Activated CD4-positive, alpha-beta T cell treated with anti-CD3 and anti-CD28 coated beads, Interleukin-2, amount 50 U/mL, for 24 hours (primary cell): ENCODE measurements around the gene BCAT1.
"Not testable (repeated sequence)": the region's sequence is repeated elsewhere in the genome, so short reads cannot be mapped to it uniquely, and the experiment has no call there.

Experiments
- DNase-seq, 2 donors: peaks; one replicate each; pipeline ENCODE4 v3.0.0-alpha.2; 2020; ENCODE audit warnings: low read depth in 1 of 2, low spot score in 1 of 2

Gene BCAT1

GRCh38 chr12:24960222-24960855 is 11.4 kb upstream of the BCAT1 start:
- peak; percentile 6 to 32 for DNase-seq

GRCh38 chr12:24956351-24956750 is 7.5 kb upstream of the BCAT1 start:
- not testable (repeated sequence) for DNase-seq

- DNase-seq = no peak
Observed at GRCh38 chr12:24955853-24956252, 7.0 kb upstream of the BCAT1 start.

- DNase-seq = peak in 1 of 2 donors; percentile 10
Observed at GRCh38 chr12:24955389-24955788, 6.5 kb upstream of the BCAT1 start.

- no peak for DNase-seq
Observed at GRCh38 chr12:24954261-24954660, 5.4 kb upstream of the BCAT1 start.

DNA sequence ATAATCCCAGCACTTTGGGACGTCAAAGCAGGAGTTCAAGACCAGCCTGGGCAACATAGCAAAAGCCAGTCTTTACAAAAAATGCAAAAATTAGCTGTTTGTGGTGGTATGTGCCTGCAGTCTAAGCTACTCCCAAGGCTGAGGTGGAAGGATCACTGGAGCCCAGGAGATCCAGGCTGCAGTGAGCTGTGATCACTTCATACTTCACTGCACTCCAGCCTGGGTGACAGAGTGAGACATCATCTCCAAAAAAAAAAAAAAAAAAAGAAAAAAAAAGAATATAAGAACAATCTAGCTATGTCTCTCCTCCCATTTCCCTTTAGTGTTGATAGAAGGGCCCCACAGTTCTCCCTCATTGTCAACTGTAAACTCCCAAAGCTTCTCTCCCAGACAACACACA is 3.5 kb upstream of the BCAT1 start:
- DNase-seq = no peak

DNA sequence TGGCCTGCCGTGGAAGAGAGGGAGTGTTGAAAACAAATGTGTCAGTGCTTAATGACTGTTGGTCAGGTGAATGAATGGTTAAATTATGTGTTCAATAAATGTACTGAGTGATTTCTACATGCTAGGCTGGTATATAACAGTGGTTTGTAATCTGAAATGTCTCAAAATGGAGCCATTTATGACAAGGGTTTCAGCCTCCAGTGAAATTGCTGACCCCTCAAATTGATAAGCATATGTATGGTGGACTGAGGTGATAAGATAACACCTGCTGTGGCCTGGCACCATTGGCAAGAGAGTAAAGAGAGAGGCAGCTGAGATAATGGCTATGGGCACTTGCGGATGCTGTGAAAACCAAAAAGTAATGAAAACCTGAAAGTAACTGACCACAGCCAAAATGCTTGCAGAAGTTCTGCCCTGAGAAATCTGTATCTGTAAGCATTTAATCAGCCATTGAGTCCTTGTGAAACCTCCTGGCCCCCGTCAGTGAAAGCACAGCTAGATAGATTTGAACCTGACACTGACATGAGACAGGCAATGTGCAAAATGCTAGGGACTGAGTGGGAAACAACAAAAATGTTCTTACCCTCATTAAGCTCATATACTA is 1.4 kb upstream of the BCAT1 start:
- no peak for DNase-seq

DNA sequence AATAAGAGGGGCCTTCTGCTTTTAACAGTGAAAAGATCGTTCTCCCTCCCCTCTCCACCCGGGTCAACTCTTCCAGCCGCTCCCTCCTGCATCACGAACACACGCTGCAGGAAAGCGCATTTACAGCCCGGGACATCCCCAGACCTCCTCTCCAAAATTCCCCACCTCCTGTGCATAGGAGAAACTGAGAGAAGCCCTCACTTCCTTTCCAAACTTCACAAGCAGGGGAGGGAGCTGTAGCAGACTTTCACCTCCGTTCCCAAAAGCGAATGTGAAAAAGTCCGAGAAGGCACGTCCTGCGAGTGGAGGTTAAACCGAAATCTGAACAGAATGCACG is 513 bp downstream of the BCAT1 start:
- peak in 1 of 2 donors; percentile 52 for DNase-seq

GRCh38 chr12:24947541-24948419 is 1.1 kb downstream of the BCAT1 start:
- DNase-seq = no peak

DNA sequence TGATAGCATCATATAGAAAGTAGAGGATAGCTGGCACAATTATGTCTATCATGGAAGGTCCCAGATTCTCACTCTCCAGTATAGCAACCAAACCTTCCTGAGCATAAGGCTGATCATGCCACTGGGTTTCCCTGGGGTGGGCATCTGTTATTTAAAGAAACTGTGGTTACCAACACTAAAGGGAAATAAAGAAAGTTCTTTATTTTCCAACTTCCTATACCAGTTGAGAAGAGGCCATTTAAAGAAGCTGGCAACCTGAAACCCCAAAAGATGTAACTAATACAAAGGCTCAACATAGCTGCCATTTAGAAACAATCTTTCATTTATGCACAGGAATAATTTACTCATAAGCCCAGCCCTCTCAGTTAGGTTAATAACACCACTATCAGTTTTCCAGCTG is 3.1 kb downstream of the BCAT1 start:
- DNase-seq = no peak

DNA sequence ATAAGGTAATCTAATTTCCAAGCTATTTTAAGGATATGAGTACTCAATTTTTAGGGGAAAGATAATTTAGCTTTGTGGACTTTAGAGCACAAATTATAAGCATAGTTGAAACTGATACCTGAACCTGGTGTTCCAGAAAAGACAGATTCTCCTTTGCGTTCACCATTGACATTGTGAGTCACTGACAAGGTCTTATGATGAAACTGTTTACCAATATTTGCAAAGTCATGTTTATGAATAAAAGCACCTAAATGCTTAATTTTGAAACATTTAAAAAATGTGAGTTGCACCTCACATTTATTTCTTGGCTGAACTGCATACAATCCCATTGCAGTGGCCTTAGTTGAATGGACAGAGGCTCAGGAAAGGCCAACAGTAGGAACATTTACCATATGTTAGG is 3.9 kb downstream of the BCAT1 start:
- DNase-seq = no peak

DNA sequence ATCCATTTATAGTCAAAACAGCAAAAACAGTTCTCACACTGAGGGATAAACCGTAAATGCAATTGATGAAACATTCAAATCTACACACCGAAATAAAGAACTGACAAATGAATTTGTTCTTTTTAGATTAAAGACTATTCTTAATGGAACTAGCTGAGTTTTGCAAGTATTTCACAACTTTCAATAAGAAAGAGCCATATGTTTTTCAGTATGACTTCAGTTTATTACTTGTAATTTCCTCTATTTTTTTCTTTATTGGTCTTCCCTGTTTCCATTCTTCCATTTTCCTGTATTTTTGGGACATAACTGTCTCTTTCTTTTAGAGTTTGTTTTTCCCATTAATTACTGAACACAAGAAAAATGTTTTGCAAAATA is 4.3 kb downstream of the BCAT1 start:
- no peak for DNase-seq

DNA sequence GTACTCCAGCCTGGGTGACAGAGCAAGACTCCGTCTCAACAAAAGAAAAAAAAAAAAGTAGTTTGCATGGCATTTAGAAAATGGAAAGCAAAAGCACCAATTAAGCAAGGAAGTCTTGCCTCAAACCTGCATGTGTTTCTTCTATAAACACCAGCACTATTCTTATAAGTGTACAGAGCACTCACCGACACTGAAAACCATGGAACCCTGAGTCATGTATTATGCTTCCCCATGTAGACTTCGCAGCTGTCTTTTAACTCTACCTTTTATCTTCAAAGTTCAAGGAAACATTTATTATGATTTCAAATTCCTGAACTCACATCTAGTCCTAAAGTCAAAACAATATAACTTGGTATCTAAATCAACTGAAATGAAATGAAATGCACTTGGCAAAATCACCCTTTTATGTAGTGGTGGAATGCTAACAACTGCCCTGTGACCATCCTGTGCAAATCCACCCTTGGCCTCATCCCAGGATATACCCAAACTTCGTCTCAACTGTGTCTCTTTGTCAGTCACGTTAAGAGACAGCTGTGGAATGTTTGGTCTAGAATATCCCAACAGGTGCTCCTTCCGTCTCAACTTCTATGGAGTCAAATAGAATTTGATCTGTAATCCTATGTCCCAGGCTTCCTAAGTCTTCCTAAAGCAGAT is 4.8 kb downstream of the BCAT1 start:
- DNase-seq = no peak

- no peak for DNase-seq
Observed at GRCh38 chr12:24940157-24940556, 8.7 kb downstream of the BCAT1 start.

GRCh38 chr12:24939551-24939950 is 9.3 kb downstream of the BCAT1 start:
- not testable (repeated sequence) for DNase-seq

DNA sequence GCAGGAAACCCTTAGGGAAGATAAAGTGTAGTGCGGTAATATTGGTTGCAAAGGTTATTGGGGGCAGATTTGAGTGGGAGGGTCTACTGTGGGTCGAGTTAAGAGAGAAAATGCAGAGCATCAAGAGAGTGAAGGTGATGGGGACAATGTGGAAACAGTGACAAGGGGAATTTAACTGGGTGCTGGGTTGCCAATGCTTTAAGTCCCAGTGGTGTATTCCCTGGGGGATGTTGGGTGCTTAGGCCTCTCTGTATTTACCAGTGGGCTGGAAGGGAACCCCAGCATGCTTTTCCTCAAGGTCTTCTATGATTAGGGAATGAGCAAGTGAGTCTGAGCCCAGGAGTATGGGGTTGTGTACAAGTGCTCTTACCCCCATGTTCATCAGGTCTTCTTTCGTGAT is 10.6 kb downstream of the BCAT1 start:
- DNase-seq = no peak

GRCh38 chr12:24937553-24938244 is 11.2 kb downstream of the BCAT1 start:
- no peak for DNase-seq

GRCh38 chr12:24933694-24934407 is 15.1 kb downstream of the BCAT1 start:
- no peak for DNase-seq

DNA sequence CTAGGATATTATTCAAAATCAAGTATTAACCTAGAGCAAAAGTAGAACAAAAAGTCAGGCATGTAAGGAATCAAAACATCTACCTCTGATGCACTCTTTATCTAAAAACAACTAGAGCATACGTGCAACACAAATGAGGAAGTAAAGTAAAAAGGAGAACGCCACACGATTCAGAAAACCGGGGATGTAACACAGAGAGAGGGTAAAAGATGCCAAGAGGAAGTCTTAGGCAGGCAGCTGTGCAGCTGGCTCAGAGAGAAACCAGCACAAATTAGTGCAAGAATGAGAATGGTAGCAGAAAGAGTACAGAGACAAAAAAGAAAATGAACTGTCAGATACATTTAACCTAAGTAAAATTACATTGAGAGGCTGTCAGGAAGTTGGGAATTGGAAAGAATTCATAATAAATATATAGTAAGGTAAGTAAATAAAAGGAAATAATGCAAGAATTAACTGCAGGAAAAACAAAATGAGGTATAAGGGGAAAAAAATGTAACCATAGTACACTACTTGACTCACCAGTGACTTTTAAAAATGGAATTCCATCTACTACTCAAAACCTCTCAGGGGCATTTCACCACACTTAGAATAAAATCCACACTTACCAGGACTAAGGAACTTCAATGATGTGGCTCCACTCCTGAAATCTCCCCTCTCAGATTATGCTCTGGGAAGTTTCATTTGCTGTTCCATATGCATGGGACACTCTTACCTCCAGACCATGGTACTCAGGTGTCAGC is 17.1 kb downstream of the BCAT1 start:
- no peak for DNase-seq

DNA sequence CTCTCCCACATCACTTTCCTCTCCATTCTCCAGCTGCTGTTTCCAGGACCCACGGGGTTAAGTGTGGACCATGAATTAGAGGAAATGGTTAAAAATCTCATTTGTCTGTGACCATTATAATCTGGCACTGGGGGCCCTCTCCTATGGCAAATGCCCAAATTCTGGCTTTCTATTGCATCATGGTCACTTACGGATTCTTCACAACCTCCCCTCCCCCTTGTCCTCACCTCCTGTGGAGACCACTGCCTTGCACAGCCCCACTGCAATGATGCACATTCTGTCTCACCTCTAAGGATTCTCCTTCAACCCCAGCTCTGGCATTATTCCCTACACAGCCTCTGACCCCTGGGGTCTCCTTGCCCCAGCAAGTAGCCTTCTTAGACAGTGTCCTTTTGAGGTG is 18.9 kb downstream of the BCAT1 start:
- no peak for DNase-seq
